HEK293 (cell line): Measurements from ENCODE around the gene NDUFS1.
"Not testable (repeated sequence)": the region's sequence is repeated elsewhere in the genome, so short reads cannot be mapped to it uniquely, and the experiment has no call there.

Experiments
- CTCF ChIA-PET: fragments of 350-600 bp; formaldehyde crosslinking; extraction: SDS; loops from one replicate; lab custom pipeline; 2021; ENCODE audit warnings: antibody characterized with exemption; lab: Yijun Ruan, JAX
- POLR2A ChIA-PET: fragments of 300-600 bp; formaldehyde crosslinking; extraction: SDS; loops from one replicate; lab custom pipeline; 2020; ENCODE audit warnings: antibody characterized with exemption, inconsistent platforms; lab: Yijun Ruan, JAX
- H3K27ac ChIP-seq: fragments of 200-500 bp; sonication (Bioruptor generic); 2 replicates; pipeline ENCODE4 v1.5.1; 2014; ENCODE audit warnings: low read depth, low read length, control low read depth, inconsistent platforms; ENCODE audit errors: extremely low read depth
- H3K36me3 ChIP-seq, 2 experiments: fragments of 200-500 bp in 1 of 2; sonication (Bioruptor generic) in 1 of 2; 1 replicate in 1 of 2; 2 replicates in 1 of 2; pipeline ENCODE4 v1.5.1; 2014 to 2017; ENCODE audit warnings: inconsistent platforms in 2 of 2, low read length in 2 of 2; ENCODE audit not compliant: control insufficient read depth in 2 of 2, insufficient read depth in 1 of 2
- H3K4me1 ChIP-seq: fragments of 200-500 bp; sonication (Bioruptor generic); 2 replicates; pipeline ENCODE4 v1.5.1; 2014; ENCODE audit warnings: mild to moderate bottlenecking, low read length, inconsistent platforms; ENCODE audit not compliant: control insufficient read depth, insufficient read depth
- H3K4me3 ChIP-seq: 2 replicates; pipeline ENCODE4 v1.5.1; 2011; ENCODE audit warnings: low read depth, mild to moderate bottlenecking, control low read depth, low read length, moderate library complexity
- H3K9me3 ChIP-seq: fragments of 200-500 bp; sonication (Bioruptor generic); 2 replicates; pipeline ENCODE4 v1.5.1; 2014; ENCODE audit warnings: low read depth, low read length, inconsistent platforms; ENCODE audit not compliant: control insufficient read depth, insufficient read depth
- KLF8 ChIP-seq: fragments of 450-650 bp; formaldehyde crosslinking; IDR thresholded peaks from 2 replicates; pipeline ENCODE4 v1.5.1; 2016; ENCODE audit warnings: missing biosample characterization, missing genetic modification characterization
- OSR2 ChIP-seq: fragments of 450-650 bp; formaldehyde crosslinking; IDR thresholded peaks from 2 replicates; pipeline ENCODE4 v1.5.1; 2016; ENCODE audit warnings: missing biosample characterization, missing genetic modification characterization
- TRIM28 ChIP-seq: IDR thresholded peaks from 2 replicates; pipeline ENCODE4 v1.6.1; 2011; ENCODE audit warnings: low read length, control low read depth, borderline replicate concordance
- YY2 ChIP-seq: fragments of 450-650 bp; formaldehyde crosslinking; IDR thresholded peaks from 2 replicates; pipeline ENCODE4 v1.5.1; 2016; ENCODE audit warnings: missing biosample characterization, missing genetic modification characterization
- ZBTB10 ChIP-seq: fragments of 450-650 bp; formaldehyde crosslinking; IDR thresholded peaks from 2 replicates; pipeline ENCODE4 v1.5.1; 2016; ENCODE audit warnings: missing biosample characterization, missing genetic modification characterization
- ZBTB6 ChIP-seq: fragments of 450-650 bp; formaldehyde crosslinking; IDR thresholded peaks from 2 replicates; pipeline ENCODE4 v1.5.1; 2017; ENCODE audit warnings: missing biosample characterization, missing genetic modification characterization
- ZBTB8A ChIP-seq: fragments of 450-650 bp; formaldehyde crosslinking; IDR thresholded peaks from 2 replicates; pipeline ENCODE4 v1.5.1; 2016; ENCODE audit warnings: missing biosample characterization, missing genetic modification characterization
- ZNF112 ChIP-seq: fragments of 450-650 bp; formaldehyde crosslinking; IDR thresholded peaks from 2 replicates; pipeline ENCODE4 v1.5.0; 2017; ENCODE audit warnings: missing biosample characterization, missing genetic modification characterization
- ZNF2 ChIP-seq: fragments of 450-650 bp; formaldehyde crosslinking; IDR thresholded peaks from 2 replicates; pipeline ENCODE4 v1.5.1; 2016; ENCODE audit warnings: missing biosample characterization, missing genetic modification characterization
- ZNF433 ChIP-seq: fragments of 450-650 bp; formaldehyde crosslinking; IDR thresholded peaks from 2 replicates; pipeline ENCODE4 v1.5.1; 2016; ENCODE audit warnings: missing biosample characterization, missing genetic modification characterization, low read depth
- ZNF518A ChIP-seq: fragments of 450-650 bp; formaldehyde crosslinking; conservative IDR thresholded peaks from 2 replicates; pipeline ENCODE4 v1.5.1; 2016; ENCODE audit warnings: low read depth, missing biosample characterization, missing genetic modification characterization
- ZNF558 ChIP-seq: fragments of 450-650 bp; formaldehyde crosslinking; IDR thresholded peaks from 2 replicates; pipeline ENCODE4 v1.5.1; 2016; ENCODE audit warnings: missing biosample characterization, missing genetic modification characterization
- ZNF692 ChIP-seq: fragments of 450-650 bp; formaldehyde crosslinking; IDR thresholded peaks from 2 replicates; pipeline ENCODE4 v1.5.1; 2016; ENCODE audit warnings: missing biosample characterization, missing genetic modification characterization
- ZNF76 ChIP-seq: fragments of 450-650 bp; formaldehyde crosslinking; IDR thresholded peaks from 2 replicates; pipeline ENCODE4; 2016; ENCODE audit warnings: low read depth, missing biosample characterization, missing genetic modification characterization, borderline replicate concordance
- ZSCAN4 ChIP-seq: fragments of 450-650 bp; formaldehyde crosslinking; IDR thresholded peaks from 2 replicates; pipeline ENCODE4 v1.5.1; 2017; ENCODE audit warnings: missing biosample characterization, missing genetic modification characterization

NDUFS1 gene

GRCh38 chr2:206125901-206126300 is 33.3 kb downstream of the NDUFS1 start:
- TF ChIP-seq ZBTB6 (tag by site-specific recombination) (no peak), ZNF2 (no peak), ZBTB10 (tag by site-specific recombination) (no peak), ZNF692 (tag by site-specific recombination) (no peak), KLF8 (tag by site-specific recombination) (no peak), ZNF558 (tag by site-specific recombination) (no peak), ZNF518A (tag by site-specific recombination) (no peak), ZNF433 (tag by site-specific recombination) (no peak), ZNF112 (no peak), ZNF76 (tag by site-specific recombination) (no peak), ZBTB8A (no peak), TRIM28 (no peak), ZSCAN4 (tag by site-specific recombination) (no peak), YY2 (tag by site-specific recombination) (no peak), OSR2 (tag by site-specific recombination) (no peak)
- TF ChIP-seq, all 188 proteins: peak for 0
- Histone ChIP-seq H3K36me3 (peaks cover 88 to 90% of the 10 kb centered on the region in 2 experiments), H3K27ac (no peak overlapping the region), H3K9me3 (no peaks in the 10 kb centered on the region), H3K4me1 (no peaks in the 10 kb centered on the region), H3K4me3 (no peak overlapping the region)
- POLR2A ChIA-PET, result no interaction called here
- CTCF ChIA-PET, result no interaction called here

GRCh38 chr2:206122569-206122968 is 36.7 kb downstream of the NDUFS1 start:
- H3K9me3 ChIP-seq, H3K4me1 ChIP-seq, POLR2A ChIA-PET, H3K27ac ChIP-seq, H3K4me3 ChIP-seq: not testable (repeated sequence)
- peaks cover 62 to 81% of the 10 kb centered on the region in 2 experiments for H3K36me3 ChIP-seq
- CTCF ChIA-PET, result interaction anchor here (0.7 kb wide), 1 partner anchor 116 kb away, joined by 3 read pairs; no protein-coding TSS in a partner anchor
